ENCODE results near the gene NR3C1.

The NR3C1 gene

DNA sequence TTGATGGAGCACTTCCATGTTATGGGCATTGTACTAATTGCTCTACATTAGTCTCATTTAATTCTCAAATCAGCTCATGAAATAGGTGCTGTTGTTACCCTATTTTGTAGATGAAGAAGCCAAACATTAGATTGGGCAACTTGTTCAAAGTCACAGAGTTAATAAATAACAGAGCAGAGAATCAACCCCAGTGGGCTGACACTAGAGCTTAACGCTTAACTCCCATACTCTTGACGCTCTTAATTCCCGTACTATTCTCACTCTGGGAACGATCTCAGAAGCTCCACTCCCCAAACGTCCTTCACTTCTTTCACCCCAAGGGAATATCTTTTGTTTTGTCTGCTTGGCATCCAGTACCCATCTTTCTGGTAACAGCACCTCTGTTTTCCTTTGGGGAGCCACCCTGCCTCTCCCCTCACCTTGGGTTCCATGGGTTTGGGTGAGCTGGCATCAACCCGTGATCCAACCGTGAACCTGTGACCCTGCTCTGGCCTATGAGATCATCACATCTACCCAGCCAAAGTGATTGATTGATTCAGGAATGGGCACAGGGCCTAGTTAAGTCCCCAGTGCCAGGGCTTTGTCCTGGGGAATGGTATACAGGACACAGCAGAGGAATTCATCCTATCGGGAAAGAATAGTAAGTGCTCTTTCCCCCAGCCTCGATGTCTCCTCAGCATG lies 169.2 kb downstream of the NR3C1 start:
- DNase-seq (ENCODE audit: low read depth in 2 of 2): no peak

DNA sequence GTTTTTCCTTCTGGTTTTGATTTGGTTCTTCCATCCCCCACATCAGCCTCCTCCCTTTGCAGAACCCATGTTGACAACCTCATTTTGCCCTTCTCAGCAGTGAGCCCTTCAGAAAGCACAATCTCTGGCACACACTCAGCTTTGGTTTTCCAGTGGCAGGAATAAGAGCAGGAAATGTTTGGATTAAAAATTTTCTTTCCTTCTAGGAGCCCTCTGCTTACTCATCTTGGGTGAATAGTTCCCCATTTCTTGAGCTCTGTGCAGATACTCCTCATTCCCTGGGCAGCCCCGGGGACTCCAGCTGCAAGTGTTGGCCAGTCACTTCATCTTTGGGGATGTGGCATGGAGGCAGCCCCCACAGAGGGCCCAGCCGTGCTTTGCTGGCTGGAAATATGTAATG lies 170.5 kb downstream of the NR3C1 start:
- DNase-seq (ENCODE audit: low read depth in 2 of 2): no peak

DNA sequence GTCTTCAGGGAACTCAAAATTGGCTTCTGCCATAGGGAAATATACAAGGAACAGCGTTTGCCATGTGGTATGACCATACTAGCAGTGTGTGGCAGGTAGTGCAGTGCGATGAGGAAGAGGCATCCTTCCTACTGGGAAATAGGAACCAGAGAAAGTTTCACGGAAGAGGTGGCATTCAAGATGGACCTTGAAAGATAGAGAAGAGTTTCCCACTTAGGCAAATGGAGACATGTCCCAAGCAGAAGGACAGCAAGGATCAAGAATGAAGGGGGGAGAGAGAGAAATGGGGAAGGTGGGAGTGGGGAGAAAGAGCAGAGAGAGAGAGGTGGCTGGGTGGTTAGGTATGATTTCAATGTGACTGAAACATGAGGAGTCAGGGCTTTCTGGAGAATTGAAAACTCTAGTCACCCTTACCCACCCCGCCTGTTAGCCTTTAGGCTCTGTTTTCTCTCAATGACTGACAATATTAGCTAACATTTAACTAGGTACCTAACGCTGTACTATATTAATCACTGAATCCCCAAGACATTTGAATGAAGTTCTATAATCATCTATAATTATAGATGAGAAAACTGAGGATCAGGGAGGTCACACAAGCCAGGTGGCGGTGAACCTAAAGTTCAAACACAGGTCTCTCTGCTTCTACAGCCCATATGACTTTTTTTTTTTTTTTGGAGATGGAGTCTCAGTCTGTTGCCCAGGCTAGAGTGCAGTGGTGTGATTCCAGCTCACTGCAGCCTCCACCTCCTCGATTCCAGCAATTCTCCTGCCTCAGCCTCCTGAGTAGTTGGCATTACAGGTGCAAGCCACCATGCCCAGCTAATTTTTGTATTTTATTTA lies 171.3 kb downstream of the NR3C1 start:
- no peak for DNase-seq (ENCODE audit: low read depth in 2 of 2)

DNA sequence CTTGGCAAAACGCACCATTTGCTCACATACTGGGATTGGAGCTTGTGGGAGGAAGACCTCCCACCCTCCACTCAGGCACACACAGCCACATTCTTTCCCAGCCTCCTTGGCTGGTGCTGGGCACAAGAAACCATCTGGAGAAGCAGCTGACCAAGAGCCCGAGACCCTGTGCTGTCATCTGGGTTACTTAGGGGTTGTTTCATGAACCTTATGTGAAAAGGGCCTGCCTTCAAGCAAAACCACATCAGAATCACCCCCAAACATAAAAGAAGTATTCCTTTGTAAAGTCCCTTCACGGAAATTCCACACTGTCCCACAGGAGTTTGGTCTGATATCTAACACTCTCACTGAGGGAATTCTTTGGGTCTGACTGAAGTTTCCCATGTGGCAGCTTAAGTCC lies 172.1 kb downstream of the NR3C1 start:
- DNase-seq (ENCODE audit: low read depth in 2 of 2): no peak

DNA sequence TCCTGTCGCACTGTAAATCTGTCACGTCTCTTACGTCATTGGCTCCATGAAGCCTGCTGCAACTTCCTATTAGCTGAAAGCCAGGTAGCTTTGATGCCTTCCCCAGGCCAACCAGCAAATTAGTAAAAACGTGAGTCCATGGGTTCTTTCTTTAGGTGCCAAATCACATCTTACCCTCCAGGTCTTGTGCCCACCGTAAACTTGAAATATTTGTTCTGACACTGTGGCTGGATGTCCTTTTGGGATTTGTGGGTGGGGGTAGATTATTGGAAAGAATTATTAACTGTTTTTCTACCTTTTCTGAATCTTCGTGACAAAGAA lies 172.8 kb downstream of the NR3C1 start:
- no peak for DNase-seq (ENCODE audit: low read depth in 2 of 2)

DNA sequence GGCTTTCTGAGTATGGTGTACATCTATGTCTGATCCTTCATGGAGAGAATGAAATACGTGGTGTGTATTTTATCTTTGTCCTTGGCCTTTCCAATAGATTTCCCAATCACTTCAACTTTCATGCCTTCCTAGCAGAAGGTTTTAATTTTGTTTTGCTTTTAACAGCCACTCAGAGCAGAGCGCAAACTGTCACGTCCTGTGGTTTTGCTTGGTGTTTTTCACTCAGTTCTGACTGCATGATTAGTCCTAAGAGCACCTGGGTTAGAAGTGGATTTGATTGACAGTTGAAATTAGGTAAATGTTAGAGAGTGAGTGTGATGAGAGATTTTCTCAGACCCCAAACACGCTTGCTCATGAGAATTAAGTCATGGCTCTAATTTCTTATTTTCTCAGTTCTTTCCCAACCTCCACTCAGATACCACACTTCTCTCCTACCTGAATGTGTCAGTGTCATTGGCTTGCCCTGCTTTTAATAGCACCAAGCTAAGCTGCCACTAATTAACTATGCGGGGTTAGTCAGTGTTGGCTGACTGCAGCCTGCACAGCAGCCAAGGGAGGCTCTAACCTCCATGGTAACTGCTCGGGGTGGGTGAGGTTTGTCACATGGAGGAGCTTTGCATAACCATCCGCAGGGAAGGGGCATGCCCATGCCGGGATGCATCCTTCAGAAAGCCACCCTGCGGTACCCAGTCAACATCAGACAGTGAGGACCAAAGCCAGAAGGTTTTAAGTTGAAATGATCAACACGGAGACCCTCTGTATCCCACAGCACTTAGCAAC lies 173.4 kb downstream of the NR3C1 start:
- DNase-seq (ENCODE audit: low read depth in 2 of 2): no peak

DNA sequence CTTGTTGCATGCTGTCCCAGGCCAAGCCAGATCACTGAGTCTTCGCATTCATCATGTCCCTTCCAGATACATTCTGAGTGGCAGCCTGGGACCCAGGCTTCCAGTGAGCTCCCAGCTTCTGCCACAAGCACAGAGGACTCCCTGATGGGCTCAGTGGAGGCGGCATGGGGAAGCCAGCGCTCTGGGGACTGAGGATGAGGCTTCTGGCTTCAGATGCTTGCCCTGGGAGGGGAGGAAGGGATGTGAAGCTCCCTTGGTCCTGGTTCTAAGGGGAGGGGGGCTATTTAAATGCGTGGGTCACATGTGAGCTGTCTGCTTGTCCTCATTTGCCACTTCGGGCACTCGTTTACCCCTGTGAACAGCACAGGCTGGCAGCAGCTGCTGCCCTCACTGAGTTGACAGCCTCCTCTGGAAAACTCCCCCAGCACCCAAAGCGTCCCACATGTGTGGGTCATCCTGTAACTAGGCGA lies 174.0 kb downstream of the NR3C1 start:
- DNase-seq (ENCODE audit: low read depth in 2 of 2): no peak

DNA sequence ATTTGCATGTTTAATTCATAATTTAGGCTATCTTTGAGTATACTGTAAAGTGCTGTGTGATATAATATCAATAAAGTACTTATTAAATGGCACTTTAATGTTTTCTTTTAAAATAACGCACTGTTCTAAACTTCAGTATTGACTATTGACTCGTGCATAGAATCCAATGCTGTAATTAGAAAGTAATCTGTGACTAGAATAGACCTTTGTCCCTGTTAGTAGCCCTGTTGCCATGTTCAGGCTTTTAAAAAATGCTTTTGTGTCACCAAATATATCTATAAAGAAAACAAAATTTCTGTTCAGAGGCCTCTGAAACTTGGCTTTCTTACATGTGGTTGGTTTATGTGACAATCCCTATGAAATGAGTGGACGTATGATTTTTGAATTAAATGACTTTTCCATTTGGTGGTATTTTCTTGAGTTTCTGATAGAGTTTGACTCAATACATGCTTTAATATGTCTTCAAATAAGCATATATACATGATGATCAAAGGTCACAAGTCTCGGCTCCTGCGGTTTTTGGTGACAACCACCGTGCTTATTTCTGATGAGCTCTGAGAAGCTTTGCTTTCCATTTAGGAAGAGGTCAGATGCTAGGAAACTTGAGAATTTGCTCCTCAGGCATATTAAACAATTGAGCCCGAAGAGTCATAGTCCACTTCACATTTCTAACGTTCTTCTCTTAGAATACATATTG lies 174.7 kb downstream of the NR3C1 start:
- no peak for DNase-seq (ENCODE audit: low read depth in 2 of 2)
